ENCODE measurements around the gene MEGF11.

Gene MEGF11

DNA sequence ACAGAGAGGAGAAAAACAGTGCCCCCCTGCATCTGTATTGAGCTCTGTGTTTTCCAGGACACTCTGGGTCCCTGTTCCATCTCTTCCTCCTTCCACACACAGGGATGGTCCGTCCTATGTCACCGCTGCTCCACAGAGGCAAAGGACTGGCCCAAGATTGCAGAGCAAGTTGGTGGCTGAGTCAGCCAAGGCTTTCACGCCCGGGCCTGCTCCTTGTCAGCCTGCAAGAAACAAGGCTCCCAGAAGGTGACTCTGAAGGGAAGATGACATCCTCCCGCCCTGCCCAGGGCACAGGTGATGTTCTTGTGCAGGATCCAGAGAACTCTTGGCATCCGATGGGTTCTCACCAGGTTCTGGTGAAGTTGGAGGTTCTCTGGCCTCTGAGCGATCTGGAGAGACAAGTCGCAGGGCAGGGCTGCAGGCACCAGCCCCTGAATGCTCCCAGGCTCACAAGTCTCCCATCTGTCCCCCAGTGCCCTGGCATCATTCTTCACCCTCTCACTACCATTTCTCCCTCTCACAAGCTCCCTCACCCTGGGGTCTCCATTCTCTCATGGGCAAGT is 138.6 kb downstream of the MEGF11 start:
- DNase-seq (ENCODE audit: low spot score) = no peak

DNA sequence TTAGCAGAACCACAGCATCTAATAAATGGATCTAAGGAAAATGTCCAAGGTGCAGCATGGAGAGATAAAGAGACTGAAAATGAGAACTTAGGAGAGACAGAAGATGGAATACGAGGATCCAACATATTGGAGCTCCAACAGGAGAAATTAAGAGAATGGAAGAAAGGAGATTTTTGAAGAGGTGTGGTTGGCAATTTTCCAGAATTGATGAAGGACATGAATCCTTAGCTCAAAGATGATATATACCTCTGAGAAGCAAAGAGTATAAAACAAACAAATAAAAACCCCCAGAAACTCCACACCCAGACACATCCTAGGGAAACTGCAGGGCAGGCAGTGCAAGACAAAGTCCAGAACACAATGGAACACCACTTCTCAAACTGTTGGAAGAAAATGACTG is 141.2 kb downstream of the MEGF11 start:
- no peak for DNase-seq (ENCODE audit: low spot score)

- no peak for DNase-seq (ENCODE audit: low spot score)
Measured at GRCh38 chr15:66111363-66111762, 142.2 kb downstream of the MEGF11 start.

DNA sequence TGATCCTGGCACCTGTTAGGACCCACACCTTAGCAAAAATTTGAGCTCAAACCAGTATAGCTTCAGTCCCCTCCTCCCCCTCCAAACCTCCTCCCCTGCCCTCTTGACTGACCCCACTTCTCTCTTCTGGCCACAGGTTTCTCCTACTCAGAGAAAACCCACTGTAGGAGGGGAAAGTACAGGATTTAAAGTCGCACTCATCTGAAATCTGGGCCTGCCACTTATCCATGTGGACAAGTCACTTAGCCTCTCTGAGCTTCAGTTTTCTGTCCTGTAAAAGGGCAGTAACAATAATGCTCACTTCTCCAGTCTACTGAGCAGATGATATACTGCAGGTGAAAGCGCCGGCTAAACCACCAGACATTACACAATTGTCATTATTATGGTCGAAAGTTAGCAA is 142.7 kb downstream of the MEGF11 start:
- no peak for DNase-seq (ENCODE audit: low spot score)

- DNase-seq (ENCODE audit: low spot score) = no peak
Measured at GRCh38 chr15:66109826-66110225, 143.7 kb downstream of the MEGF11 start.

DNA sequence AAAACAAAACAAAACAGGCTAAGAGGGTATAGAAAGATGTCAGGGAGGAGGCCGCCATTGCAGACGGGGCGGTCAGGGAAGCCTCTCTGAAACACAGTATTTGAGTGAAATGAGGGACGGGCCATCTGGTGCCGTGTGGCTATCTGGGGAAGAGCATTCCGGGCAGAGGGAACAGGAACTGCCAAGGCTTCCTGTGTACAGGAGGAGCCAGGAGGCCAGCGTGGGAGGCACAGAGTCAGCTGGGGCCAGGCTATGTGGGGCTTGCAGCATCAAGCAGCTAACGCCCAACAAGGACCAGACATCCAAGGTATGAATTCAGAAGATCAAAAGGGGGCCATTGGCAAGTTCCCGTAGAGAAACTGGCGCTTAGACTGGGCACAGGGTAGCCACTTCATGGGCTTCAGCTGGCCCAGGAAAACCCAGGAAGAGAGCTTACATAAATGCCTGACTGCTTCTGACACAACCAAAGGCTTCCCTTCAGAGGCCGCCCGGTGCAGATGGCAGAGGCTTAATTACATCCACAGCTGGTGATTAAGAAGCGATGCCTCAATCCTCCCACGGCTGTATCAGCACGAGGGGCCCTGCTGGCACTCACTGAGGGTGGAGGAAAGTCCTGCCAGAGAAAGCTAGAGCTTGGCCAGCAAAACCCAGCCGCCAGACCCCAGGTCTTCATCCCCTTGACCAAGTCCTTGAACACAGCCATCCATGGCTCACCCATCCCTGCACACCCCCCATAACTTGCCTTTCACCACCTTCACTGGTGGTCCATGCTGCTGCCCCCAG is 144.9 kb downstream of the MEGF11 start:
- DNase-seq (ENCODE audit: low spot score) = peak; percentile 90

DNA sequence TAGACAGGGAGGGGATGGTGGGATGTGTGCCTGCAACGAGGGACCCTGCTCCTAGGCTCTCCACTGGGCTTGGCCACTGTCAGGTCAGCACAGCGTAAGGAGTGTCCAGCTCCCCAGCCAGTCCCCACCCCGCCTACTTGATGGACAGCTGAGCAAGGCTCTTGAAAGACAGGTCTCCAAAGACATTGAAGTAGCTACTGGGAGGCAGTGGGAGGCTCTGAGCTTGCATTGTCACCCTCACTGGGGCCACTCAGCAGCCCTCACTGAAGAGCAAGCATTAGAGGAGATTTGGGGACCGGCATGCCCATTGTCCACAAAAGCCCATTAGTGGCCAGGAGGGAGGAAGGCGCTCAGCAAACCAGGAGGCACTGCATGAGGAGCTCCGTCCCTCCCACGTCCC is 146.5 kb downstream of the MEGF11 start:
- no peak for DNase-seq (ENCODE audit: low spot score)

DNA sequence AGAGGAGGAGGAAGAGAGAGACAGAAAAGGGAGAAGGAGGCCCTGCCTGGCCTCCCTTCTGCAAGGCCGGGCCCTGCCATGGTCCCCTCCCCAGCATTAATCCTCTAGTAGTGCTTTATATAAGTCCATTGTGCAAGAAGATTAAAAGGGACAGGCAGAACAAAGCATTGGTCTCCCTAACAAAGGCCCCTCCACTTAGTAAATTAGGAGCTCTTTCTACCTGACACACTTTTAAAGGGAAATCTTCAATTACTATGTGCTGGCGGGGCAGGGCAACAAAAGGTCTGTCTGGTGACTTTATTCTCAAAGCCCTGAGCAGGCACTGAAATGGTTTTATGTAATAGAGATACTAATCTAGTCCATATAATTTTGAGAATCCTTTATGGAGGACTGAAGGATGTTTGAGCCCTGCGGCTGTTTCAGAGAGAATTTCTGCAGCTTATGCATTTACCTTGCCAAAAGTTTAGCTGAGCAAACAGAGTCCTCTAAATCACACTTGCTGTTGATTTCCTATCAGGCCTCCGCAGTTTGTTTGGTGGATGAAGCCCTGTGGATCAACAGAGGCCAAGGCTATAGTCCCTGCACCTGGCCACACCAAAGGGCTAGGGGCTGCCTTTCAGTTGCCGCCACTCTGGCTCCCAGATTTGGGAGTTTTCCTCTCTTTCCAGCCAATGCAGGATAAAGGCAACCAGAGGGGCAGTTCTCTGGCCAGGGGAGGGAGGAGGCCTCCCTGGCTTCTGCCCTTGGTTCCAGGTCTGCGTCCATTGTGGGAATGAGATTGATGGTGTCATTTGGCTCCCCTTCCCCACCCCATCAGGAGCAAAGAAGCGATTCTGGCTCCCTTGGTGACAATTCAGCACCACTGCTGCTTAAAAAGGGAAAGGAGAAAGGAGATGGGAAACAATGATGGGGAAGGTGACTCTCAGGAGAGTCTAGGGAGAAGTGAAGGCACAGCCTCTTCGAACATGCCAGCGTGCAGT is 148.0 kb downstream of the MEGF11 start:
- peak; percentile 63 for DNase-seq (ENCODE audit: low spot score)

DNA sequence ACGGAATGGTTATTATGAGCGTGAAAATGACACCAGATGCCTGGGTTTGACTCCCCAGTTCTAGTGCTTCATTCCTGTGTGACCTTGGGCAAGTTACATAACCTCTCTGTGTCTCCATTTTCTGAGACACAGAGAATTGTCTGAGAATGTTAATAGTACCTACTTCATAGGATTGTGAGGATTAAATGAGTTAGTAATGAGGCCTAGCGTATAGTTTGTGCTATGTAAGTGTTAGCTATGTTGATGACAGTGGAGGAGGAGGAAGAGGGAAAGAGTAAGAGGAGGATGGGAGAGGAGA is 150.3 kb downstream of the MEGF11 start:
- no peak for DNase-seq (ENCODE audit: low spot score)

DNA sequence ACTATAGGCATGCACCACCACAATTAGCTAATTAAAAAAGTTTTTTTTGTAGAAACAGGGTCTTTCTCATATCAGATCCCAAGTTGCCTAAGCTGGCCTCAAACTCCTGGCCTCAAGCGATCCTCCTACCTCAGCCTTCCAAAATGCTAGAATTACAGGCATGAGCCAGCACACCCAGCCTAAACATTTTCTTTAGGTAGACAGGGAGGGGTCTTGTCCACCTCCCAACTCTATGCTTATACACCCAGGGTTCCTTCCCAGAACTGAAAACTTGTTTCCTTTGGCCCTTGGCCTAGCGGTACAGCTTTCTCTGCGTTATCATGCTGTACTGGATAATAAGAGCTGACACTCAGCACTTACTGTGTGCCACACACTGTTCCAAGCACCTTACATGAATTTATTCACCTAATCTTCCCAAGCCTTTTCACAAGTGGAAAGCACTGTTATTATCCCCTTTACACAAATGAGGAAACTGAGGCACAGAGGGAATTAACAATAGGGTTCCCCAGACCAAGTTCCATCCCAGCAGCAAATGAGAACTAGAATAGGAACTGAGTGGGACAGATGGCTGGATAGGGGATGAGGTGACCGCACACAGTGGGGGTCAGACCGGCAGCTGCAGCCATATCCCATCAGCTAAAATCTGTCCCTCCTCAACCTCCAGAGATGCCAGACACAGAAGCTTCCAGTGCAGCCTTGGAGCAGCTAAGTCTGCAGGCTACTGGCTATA is 150.8 kb downstream of the MEGF11 start:
- DNase-seq (ENCODE audit: low spot score) = no peak

DNA sequence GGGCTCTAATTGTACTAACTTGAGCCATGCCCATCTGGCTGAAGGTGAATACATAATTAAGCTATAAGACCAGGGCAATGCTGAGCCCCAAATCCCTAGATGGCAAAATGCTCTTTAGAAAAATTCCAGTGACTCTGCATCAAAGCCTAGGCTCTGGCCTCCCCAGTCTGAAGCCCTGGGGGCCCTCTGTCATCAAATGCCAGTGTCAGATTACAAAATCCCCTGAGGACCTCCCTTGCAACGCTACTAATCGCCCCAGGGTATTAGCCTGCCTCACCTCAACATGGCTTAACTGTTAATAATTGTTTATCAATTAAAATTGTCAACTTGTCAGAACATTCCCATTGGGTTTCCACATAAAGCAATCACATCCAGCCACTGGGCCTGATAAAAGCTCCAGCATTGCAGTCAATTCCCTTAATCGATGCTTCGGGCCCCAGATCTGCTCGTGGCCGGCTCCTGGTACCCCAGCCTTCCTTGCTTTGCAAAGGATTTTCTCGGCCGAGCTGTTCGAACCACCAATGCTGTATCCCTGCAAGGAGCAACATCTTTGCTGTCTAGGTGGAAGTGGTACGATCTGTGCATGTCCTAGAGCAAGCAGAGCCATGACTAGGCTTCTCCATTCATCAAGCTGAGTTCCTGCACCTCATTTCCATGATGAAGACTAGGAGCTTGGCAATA is 151.7 kb downstream of the MEGF11 start:
- DNase-seq (ENCODE audit: low spot score) = peak; percentile 88

DNA sequence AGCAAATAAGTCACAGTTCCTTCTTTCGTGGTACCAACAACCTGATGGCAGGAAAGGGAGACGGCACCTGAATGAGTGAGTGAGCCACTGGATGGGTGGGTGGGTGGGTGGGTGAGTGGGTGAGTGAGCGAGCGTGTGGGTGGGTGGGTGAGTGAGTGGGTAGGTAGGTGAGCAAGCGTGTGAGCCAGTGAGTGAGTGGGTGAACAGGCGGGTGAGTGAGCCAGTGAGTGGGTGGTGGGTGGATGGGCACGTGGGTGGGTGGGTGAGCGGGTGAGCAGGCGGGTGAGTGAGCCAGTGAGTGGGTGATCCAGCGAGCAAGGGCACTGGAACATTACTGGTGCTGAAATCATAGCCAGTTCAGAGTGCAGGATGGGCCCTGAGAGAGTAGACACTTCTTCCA is 152.8 kb downstream of the MEGF11 start:
- no peak for DNase-seq (ENCODE audit: low spot score)

DNA sequence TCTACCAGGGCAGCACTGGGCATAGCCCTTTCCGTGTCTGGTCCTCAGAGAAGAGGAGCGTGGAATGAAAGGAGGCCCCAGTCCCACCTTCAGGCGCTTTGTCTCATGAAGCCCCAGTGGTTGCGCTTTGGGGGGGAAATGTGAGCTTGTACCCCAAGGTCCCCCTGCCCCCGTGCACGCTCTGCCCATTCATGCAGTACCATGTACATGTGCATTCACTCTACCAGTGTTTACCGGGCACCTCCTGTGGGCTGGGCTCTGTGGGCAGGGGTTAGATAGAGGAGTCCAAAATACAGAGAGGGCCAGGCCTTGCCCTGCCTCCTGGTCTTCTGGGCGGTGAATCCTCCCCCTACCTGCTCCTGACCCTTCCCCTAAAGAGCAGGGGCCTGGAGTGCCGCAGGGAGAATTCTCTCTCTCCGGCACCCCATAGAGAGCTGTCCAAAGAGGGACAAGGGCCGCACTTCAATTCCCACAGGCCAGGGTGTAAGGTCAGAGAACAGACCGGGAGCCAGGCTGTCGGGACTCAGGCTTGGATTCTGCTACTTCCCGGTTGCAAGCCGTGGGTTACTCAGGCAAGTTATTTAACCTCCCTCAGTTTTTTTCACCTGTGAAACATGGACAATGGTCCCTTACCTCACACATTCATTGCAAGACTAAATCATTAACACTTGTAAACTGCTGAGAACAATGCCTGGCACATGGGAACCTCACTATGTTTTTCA is 153.4 kb downstream of the MEGF11 start:
- DNase-seq (ENCODE audit: low spot score) = no peak

- no peak for DNase-seq (ENCODE audit: low spot score)
Measured at GRCh38 chr15:66098022-66098363, 155.6 kb downstream of the MEGF11 start.

DNA sequence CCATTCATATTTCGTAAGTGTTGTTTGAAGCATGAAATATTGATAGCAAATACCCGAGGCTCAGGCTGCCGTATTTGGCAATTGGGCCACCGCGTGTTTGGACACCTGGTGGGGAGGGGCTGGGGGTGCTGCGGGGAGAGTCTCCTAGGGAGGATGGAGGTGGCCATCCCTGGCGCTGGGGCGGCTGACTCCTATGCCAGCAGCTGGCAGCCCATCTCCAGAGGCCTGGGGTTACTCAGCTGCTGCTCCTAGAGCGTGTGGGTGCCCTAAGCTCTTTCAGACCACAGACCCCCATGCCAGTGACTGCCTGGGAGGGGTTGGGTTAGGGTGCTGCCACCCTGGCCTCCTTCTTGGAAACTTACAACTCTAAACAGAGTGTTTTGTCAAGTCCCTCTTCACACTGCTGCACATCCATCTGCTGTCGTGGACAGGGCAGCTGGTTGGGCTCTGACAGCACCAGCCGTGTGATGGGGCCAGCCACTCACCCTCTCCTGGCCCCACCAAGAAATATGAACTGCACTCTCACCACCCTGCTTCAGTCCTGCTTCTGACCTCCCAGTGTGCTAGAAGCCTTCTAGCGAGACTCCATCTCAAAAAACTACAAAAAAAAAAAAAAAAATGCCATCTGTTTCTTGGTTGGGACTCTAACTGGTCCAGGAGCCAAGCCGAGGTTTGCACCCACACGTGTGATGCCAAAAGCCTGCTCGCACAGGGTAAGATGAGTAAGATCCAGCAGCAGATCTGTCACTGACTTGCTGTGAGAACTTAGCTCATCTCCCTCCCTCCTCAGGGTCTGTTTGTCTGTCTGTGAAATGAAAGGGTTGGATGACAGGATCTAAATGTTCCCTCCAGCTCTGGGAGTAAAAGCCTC is 156.2 kb downstream of the MEGF11 start:
- no peak for DNase-seq (ENCODE audit: low spot score)

- no peak for DNase-seq (ENCODE audit: low spot score)
Measured at GRCh38 chr15:66096688-66097058, 156.9 kb downstream of the MEGF11 start.

DNA sequence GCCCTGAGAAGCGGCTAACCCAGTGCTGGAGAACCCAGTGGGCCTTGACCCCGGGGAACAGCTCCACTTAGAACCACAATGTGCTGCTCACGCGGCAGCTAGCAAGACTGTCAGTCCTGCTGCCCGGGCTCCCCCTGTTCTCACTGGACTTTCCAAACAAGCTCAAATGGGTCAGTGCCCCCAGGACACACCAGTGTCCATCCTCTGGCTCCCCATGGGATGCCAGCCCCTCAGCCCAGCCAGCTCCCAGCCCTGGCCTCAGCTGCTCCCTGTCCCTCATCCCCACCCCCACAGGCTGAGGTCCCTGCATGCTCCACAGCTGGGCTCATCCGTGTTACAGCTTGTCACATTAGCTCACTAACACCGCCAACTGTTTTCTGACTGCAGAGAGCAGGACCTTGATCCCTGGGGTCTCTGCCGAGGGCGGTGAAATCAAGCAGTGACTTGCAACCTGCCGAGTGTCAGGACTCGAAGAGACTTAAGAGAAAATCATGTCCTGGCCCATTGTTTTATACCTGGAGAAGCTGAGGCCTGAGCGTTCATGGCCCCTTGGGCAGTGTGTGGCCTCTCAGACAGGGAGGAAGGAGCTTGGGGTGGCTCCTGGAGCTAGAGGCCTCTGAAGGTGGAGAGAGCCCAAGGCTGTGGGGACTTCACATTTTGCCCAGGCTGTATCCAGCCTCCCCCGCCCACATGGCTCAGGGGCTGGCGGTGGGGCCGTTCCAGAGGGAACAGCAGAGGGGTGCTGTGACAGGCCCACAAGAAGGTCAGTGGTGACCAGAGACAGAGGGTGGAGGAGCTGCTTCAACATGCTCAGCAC is 157.5 kb downstream of the MEGF11 start:
- no peak for DNase-seq (ENCODE audit: low spot score)

DNA sequence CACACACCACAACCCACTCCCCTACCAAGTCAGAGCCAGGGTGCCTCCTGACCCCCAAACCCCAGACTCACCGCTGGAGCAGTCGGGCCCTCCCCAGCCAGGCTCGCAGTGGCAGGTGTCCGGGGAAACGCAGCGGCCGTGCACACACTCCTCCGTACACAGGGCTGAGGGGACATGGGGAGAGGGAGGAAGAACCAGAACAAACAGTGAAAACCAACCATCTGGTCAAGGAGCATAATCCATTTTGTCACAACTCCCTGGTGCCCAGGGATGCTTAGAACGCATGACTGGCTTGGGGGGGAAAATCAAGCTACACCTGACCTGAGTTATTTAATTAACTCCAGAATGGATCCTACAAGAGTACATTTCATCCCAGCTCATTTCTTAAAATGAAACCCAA is 159.2 kb downstream of the MEGF11 start:
- no peak for DNase-seq (ENCODE audit: low spot score)
